ENCODE measurements around the gene ABLIM1.

DNA sequence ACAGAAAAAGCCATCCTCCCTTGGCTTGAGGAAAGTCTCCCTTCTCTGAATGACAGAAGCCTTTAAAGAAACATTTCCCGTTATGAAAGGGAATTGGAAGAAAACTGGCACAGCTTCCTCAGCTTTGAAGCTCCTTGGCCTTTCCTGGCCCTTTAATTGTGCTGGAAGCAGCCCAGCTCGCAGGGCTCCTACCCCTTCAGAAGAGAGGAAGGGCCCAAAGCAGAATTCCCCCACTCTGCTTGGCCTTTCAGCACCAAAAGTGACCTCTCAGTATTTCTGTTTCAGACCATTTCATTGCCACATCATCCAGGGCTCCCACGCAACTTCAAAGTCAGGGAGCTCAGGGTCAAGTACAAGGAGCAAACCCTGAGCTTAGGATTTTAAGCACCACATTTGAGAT is 258.0 kb downstream of the ABLIM1 start:
- TF ChIP-seq, protein P1, sequence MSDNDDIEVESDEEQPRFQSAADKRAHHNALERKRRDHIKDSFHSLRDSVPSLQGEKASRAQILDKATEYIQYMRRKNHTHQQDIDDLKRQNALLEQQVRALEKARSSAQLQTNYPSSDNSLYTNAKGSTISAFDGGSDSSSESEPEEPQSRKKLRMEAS (IDR thresholded peaks at IDR 0.05), result no peak
- TF ChIP-seq ZBTB7A (IDR thresholded peaks at IDR 0.05; ENCODE audit: low read depth) (no peak), TAF1 (IDR thresholded peaks at IDR 0.05; ENCODE audit: low read depth) (no peak), RAD21 (IDR thresholded peaks at IDR 0.05; ENCODE audit: low read depth) (no peak), EP300 (IDR thresholded peaks at IDR 0.05; ENCODE audit: borderline replicate concordance) (no peak), NFIC (IDR thresholded peaks at IDR 0.05) (no peak), YY1 (IDR thresholded peaks at IDR 0.05; ENCODE audit: low read depth) (no peak), FOXM1 (IDR thresholded peaks at IDR 0.05; ENCODE audit: borderline replicate concordance, low read depth) (no peak)
- TF ChIP-seq, protein P2, sequence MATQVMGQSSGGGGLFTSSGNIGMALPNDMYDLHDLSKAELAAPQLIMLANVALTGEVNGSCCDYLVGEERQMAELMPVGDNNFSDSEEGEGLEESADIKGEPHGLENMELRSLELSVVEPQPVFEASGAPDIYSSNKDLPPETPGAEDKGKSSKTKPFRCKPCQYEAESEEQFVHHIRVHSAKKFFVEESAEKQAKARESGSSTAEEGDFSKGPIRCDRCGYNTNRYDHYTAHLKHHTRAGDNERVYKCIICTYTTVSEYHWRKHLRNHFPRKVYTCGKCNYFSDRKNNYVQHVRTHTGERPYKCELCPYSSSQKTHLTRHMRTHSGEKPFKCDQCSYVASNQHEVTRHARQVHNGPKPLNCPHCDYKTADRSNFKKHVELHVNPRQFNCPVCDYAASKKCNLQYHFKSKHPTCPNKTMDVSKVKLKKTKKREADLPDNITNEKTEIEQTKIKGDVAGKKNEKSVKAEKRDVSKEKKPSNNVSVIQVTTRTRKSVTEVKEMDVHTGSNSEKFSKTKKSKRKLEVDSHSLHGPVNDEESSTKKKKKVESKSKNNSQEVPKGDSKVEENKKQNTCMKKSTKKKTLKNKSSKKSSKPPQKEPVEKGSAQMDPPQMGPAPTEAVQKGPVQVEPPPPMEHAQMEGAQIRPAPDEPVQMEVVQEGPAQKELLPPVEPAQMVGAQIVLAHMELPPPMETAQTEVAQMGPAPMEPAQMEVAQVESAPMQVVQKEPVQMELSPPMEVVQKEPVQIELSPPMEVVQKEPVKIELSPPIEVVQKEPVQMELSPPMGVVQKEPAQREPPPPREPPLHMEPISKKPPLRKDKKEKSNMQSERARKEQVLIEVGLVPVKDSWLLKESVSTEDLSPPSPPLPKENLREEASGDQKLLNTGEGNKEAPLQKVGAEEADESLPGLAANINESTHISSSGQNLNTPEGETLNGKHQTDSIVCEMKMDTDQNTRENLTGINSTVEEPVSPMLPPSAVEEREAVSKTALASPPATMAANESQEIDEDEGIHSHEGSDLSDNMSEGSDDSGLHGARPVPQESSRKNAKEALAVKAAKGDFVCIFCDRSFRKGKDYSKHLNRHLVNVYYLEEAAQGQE (IDR thresholded peaks at IDR 0.05; ENCODE audit: low read depth), result no peak
- TF ChIP-seq, protein P3, sequence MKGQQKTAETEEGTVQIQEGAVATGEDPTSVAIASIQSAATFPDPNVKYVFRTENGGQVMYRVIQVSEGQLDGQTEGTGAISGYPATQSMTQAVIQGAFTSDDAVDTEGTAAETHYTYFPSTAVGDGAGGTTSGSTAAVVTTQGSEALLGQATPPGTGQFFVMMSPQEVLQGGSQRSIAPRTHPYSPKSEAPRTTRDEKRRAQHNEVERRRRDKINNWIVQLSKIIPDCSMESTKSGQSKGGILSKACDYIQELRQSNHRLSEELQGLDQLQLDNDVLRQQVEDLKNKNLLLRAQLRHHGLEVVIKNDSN (IDR thresholded peaks at IDR 0.05), result no peak

Measured in Ishikawa (cell line).